Right lobe of liver (tissue), 4 donors: ENCODE measurements around the gene CYP1A1.

ENCODE experiments used
- CTCF ChIP-seq, 4 donors: fragments of 200-600 bp in 3 of 4; fragments of 450-650 bp in 1 of 4; IDR thresholded peaks; one replicate each; pipeline versions ENCODE4 v1.5.1 to v1.8.0; 2016 to 2022; ENCODE audit warnings: antibody characterized with exemption in 4 of 4, mild to moderate bottlenecking in 2 of 4
- POLR2A ChIP-seq: fragments of 450-650 bp; IDR thresholded peaks from one replicate; pipeline ENCODE4 v1.6.1; 2017; ENCODE audit warnings: antibody characterized with exemption, mild to moderate bottlenecking
- donor health status: DM: no; HTN: no; CAD: no.
- donor health status: DM: no; HTN: no; CAD: no.
- donor health status: DM: no; HTN: yes; CAD: no.

DNA sequence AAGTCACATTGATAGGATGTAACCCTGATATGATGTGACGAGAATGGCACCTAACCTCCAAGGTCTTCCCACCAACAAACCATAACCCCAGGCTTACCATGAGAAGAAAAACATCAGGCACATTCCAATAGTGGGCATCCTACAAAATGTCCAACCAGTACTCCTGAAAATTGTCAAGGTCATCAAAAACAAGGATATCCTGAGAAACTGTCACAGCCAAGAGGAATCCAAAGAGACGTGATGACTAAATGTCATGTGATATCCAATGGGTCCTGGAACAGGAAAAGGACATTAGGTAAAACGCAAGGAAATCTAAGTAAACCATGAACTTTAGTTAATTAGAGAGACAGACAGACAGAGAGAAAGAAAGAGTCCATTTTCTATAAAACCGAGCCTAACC lies 21.1 kb upstream of the CYP1A1 start:
- TF ChIP-seq POLR2A (no peak), CTCF (IDR thresholded peaks at IDR 0.05) (no peak)
